GM18498 (cell line): ENCODE data around the gene THAP4.

Experiments
- ATAC-seq: cut with Tn5 transposase; IDR thresholded peaks from one replicate; pipeline ENCODE4 v1.9.1; 2021; ENCODE audit warnings: mild to moderate bottlenecking, moderate library complexity; ENCODE audit not compliant: unreplicated experiment

THAP4 gene, protein sequence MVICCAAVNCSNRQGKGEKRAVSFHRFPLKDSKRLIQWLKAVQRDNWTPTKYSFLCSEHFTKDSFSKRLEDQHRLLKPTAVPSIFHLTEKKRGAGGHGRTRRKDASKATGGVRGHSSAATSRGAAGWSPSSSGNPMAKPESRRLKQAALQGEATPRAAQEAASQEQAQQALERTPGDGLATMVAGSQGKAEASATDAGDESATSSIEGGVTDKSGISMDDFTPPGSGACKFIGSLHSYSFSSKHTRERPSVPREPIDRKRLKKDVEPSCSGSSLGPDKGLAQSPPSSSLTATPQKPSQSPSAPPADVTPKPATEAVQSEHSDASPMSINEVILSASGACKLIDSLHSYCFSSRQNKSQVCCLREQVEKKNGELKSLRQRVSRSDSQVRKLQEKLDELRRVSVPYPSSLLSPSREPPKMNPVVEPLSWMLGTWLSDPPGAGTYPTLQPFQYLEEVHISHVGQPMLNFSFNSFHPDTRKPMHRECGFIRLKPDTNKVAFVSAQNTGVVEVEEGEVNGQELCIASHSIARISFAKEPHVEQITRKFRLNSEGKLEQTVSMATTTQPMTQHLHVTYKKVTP

DNA sequence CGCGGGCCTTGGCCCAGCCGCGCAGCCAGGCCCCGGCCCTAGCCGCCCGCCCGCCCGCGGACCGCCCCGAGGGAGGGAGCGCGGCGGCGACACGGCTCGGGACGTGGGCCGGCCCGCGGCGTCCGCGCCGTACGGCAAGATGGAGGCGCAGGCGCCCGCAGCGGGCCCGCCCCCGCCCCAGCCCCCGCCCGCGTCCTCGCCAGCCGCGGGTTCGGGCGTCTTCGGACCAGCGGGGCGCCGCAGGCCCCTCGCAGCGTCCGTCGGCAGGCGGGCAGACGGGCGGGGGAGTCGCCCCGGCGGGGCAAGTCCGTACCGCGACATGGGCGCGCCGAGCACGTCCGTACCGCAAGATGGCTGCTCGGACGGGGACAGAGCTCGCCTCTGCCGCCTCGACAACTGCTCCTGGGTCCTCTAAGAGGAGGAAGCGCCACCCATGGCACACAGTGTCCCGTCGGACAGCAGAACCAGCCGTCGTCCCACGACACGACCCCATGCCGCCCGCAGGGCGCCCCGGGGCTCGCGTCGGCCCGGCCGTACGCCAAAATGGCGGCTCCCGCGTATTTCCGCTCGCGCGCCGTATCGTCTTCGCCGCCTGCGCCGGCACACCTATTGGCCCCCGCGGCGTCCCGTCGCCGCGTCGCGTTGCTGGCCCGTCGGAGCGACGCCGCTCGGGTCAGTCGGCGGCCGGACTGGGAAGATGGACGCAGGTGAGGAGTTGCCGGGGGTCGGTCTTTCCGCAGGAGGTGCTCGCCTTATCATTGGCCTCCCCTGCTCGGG, at the start of gene THAP4, which contains the start of gene ATG4B:
Gene THAP4, minus strand, starts transcription at position 141 of the 777 bp plus-strand sequence. CDS start 141 bp downstream, outside the sequence.
Gene ATG4B, plus strand, starts transcription at position 676 of the 777 bp plus-strand sequence. Its CDS starts 22 bp downstream, at position 698.
- ATAC-seq: peak; percentile 68

DNA sequence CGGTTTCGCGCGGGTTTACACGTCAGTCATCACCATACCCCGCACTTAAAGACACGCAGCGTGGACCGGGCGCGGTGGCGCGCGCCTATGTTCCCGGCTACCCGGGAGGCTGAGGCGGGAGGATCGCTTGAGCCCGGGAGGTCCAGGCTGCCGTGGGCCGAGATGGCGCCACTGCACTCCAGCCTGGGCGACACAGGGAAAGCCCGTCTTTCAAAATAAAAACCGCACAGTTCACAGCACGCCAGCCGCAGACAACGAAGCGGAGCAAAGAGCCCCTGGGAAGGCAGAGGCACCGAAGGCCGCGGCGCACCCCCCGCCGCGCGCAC, 49.3 kb upstream of the THAP4 start:
- peak; percentile 15 for ATAC-seq

DNA sequence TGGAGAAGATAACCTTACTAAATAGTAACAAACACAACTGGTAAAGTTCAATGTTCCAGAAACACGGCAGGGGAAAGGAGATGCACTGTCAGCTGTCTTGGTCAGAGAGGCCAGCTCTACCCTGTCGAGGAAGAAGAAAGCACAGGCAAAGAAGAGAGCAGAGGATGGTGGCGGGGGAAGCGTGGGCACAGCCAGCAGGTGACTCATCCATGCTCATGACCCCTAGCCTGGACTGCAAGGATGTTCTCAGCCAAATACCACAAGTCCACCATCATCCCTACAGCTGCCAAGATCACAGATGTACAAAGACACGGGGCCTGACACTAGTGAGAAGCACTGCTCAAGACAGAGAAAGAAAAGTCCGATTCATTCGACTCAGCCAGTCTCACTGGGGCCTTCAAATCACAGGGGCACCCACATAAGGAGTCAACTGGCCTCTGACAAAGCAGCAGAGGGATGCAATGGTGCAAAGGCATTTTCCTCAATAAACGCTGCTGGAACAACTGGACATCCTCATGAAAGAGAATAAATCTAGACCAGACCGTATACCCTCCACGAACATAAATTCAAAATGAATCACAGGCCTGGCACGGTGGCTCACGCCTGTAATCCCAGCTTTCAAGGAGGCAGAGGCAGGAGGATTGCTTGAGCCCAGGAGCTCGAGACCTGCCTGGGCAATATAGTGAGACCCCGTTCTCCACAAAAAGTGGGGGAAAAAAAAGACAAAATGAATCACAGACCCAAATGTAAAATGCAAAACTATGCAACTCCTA, 44.1 kb upstream of the THAP4 start:
- no peak for ATAC-seq

DNA sequence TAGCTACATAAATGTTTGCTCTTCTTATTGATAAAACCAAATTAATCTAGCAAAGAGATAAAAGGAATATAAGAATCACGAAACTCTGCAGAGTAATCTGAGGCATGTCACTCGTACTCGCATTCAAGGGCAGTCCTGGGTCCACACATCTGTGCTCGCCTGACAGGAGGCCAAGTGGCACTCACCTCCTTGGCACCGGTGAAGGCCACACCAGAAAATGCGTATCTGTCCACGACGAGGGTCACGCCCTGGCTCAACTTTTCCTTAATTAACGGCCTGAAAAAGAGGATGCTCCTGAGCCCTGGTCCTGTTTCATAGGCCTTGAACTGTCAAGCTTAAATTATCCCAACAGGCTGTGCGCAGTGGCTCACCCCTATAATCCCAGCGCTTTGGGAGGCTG, 43.1 kb upstream of the THAP4 start:
- ATAC-seq: no peak

DNA sequence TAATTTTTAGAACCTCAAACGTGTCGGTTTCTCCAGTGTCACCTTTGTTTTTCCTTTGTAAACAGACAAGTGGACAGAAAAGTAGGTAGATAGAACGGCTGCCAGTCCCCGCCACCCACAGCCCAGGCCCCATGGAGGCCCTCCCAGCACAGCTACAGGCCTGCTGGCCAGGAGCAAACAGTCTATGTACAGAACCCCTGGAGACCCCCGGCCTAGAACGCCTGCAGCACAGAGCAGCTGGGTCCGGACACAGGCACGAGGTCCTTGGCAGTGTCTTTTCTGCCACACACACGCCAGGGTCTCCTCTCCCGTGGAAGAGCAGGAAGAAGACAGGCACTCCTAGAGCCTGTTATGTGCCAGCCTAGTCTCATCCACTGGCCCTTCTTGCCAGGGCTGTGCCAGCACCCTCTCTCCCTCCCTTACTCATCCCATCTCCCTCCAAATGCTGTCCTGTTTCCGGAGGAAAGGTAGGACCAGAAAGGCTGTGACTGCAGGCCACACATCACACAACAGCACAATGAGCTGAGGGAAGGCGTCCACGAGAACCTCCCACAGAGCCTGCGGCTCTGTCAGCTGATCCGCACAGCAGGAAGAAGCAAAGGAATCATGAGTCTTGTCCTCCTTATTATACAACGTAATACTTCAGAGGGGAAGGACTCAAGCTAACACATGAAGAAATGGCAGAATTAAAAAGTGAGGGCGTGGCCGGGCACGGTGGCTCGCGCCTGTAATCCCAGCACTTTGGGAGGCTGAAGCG, 42.0 kb upstream of the THAP4 start:
- ATAC-seq: no peak

DNA sequence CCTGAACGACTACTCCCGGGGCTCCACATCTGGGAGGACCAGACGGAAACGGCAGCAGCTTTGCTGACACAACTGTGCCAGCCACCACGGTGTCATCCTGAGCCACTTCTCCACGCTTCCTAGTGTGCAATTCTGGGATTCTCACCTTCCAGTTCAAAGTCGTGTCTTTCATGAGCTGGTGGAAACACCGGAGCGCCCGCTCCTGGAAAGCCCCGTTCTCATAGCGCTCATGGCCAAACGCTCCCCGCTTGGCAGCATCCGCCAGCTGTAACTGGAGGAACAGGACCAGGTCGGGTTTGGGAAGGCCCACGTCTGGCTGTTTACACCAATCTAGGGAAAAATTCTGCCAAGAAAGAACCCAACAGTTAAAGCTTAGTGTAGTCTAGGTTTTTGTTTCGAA, 41.3 kb upstream of the THAP4 start:
- ATAC-seq: no peak

DNA sequence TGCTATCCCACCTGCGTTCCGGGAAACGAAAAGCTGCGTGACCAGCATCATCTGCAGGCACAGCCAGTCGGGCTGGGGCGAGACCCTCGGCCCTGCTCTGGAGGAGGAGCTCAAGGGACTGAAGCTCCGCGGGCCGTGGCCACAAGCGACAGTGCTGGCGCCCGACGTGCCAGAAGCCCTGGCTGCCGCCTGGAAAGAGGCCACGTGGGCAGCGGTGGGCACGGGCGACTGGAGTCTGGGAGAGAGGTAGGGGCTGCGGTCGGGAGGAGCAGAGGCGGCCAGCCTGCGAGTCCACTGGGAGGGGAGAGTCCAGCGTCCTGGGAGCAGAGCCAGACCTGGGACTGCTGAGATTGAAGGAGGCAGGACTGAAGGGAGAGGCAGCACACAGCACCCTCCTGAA, 40.4 kb upstream of the THAP4 start:
- ATAC-seq: no peak

DNA sequence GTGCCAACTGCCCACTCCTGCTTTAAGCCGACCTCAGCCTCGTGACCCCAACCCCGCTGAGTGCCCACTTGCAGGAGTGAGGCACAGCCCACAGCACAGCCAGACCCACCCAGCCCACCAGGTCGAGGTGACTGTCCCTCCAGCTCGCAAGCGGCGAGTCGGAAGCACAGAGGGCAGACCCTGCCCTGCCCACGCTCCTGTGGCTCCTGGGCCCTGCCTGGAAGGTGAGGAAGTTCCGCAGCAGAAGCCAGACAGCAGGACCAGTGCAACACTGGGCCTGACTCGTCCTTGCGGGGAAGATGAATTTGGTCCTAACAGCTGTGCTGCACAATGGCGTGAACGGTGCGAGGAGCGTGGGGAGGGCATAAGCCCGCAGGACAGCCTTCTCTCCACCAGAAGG, 39.7 kb upstream of the THAP4 start:
- ATAC-seq: no peak

DNA sequence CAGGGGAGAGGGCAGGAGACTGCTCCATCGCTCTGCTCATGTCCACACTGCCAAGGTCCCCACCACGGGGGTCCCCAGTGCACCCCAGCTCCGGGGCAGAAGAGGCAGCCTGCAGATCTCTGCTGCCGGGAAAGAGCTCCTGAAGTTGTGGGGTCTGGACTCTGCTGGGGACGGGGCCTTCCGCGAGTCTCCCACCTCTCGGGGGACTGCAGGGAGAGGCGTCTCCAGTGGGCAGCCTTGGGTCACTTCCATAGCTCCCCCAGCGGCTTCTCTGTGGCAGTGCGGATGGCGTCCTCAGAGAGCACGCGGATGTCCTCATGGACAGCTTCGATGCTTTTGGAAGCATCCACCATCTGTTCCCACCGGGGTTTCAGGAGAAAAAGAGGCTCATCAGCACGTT, 38.9 kb upstream of the THAP4 start:
- ATAC-seq: no peak

DNA sequence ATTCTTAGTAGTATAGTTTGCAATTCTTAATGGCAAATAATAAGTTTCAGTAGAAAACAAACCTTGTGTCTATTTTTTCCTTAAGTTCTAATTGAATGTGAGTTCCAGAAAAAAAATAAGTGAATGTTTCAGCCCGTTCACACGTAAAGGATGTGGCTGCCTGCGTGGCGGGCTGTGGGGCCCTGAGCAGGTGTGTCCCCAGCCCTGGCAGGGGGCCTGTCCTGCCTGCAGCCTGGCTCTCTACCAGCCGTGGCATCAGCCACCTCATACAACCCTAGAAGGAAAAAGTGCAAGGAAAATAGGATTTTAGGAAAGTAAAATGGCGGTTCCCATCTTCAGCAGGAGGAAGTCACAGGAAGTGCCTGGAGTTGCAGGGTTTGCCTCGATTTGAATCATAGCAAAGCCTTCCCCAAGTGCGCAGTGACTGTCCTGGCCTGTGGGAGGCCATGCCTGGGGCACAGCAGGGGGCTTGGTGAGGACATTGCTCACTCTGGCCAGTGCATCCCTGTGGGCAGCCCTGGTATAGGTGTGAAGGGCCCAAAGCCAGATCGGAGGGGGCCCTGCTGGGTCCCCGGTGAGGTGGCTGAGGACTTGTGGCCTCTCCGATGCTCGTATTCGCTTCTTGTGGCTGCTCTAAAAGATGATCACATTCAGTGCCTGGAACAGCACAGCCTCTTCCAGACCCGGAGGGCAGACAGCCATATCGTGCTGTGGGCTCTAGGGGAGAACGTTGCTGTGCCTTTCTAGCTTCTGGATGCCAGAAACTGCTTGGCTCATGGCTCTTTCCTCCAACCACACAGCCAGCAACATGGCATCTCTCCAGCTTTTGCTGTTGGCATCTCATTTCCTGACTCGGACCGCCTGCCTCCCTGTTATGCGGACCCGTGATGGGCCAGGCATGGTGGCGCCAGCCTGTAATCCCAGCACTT, 37.1 kb upstream of the THAP4 start:
- ATAC-seq: no peak

DNA sequence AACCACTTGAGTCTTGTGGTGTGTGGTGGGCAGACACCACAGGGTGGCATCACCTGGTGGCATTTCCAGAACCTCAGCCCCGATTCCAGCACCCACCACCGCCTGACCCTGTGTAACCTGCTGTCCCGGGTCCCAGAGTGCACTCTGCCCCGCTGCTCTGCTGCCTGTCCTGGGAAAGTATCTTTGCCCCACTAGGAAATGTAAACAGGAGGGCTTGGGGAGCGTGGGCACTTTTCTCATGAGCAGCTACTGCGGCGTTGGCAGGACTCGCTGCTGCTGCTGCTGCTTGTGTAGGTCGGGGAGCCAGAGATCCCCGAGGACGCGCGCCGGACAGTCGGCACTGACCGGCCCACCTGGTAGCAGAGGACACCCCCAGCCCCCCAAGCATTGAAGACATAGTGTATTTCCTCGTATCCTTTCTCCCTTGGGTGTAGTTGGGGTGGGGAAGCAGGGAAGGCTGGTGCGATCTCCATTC, 36.3 kb upstream of the THAP4 start:
- ATAC-seq: no peak

DNA sequence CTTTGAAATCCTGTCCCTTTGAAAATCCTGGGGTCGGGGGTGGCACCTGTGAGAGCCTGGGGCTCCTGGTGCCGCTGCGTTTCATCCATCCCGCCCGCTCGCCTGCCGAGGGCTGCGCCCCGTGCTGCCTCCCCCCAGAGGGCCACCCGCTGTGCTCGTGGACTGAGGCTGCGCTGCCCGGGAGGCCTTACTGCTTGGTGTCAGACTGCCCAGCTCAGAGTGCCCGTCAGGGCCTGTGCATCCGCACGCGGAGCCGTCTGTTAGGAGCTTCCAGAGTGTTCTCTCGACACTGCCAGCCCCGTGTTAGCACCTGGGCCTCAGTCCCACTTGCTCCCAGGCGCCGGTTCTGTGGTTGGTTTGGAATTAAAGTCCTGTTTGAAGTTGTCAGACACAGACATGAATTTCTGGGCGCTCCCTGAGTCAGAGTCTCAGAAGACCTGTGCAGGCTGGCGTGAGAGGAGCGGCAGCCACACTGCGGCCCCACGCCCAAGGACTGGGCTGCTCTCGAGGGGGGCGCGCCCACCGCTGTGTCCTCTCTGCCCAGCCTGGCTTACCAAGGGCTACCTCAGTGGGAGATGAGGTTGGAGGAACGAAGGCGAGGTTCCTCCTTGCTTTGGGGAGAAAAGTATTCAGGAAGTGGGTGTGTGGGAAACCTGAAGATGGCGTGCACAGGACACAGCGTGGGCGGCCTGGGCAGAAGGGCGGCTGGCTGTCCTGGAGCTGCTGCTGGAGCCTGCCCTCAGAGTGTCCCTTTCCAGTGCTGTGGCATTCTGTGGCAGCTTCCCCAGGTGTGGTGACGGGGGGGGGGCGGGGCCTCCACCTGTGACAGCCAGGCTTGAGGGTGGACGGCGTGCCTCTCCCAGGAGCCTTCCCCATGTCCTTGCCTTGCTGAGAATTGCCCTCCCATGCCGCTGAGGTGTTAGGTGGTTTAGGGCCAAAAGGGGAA, 35.6 kb upstream of the THAP4 start:
- ATAC-seq: no peak

DNA sequence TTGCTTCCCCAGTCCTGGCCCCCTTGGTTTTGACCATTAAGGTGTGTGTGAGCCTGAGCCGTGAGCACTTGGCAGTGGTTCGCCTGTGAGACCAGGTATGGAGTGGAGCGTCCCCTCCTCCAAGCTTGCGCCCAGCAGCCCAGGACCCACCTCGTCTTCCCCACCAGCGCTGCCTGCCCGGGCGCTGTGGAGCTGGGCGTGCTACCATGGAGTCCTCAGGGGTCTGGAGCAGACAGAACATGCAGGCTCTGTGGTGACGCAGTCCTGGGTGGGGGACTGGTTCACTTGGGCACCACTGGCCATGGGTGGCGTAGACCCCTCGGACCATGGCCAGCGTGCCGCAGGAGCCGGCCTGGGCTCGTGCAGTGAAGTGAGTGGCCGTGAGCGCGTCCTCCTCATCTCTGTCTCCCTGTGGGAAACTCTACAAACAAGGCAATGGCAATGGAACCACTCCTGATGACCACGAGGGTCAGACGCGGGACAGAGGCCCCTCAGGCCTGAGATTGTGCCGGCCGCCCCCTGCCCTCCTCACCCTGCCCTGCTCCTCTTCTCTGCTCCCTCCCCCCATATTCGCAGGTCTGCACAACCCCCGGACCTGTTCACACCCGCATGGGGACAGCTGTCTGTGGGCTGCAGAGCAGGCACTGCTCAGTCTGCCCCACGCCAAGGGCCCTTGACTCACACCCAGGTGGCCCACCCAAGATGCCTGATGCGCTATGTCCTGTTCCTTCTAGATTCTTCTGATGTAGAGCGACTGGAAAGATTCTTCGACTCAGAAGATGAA, 34.7 kb upstream of the THAP4 start:
- ATAC-seq: no peak

DNA sequence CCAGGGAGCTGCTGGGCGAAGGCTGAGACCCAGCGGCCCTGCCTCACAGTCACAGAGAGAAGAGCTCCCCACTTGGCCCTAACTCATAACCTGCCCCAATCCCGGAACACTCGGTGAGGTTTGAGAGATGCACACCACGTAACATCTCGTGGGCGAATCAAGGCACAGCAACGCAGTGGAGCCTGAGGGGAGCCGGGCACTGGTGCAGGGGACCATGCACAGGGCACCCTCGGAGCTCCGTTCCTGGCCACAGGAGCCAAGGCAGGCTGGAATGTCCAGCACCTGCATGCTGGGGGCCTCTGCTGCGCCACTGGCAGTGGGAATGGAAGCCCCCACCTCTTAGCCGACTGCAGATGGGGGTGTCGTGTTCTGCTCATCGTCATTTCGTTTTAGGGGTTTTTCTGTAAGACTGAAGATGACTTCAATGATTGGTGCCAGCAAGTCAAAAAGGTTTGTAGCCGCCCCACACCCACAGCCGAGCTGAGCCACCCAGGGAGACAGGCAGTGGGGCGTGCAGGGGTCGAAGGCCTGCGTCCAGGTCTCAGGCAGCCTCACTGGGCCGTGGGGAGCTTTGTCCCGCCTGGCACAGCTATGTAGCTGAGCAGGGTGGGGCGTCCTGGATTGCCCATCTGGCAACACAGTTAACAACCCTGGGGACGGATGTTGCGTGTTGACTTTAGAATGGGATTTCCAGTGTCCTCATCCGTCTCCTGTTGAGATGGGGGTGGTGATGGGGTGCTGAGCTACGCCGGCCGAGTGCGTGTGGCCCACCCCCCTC, 33.6 kb upstream of the THAP4 start:
- no peak for ATAC-seq

DNA sequence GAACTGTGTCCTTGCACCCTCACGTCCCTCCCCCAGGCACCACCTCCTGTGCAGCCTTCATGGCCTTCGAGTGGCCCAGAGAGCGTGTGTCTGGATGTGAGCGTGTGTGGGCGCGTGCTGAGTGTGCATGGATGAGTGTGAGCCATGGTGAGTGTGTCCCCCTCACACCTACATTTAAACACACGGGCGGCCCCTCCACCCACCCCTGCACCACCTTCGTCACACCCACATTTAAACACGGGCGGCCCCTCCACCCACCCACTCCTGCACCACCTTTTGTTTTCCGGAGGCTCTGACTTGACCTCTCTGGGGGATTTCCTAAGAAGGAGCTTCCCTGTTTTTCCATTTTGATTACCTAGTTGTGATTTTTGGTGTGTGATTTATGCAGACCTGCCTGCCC, 31.9 kb upstream of the THAP4 start:
- no peak for ATAC-seq

DNA sequence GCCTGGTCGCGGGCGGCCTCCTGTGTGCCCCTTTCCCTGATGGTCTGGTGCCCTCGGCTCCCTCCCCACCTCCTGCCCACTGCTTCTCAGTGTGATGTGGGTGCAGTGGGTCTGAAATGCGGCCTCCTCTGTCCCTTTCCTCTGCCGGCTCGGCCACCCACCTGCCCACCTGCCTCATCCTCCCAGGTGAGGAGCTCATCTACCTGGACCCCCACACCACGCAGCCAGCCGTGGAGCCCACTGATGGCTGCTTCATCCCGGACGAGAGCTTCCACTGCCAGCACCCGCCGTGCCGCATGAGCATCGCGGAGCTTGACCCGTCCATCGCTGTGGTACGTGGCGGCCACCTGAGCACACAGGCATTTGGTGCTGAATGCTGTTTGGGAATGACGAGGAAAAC, 31.4 kb upstream of the THAP4 start:
- ATAC-seq: no peak
